GM12891 (cell line): ENCODE data around the gene PCBP3.

Experiments
- PAX5 ChIP-seq: IDR thresholded peaks from 2 replicates; pipeline ENCODE4 v1.6.1; 2011; ENCODE audit warnings: low read length, moderate library complexity, mild to moderate bottlenecking; ENCODE audit not compliant: insufficient read depth, severe bottlenecking
- POLR2A ChIP-seq: IDR thresholded peaks from 2 replicates; pipeline ENCODE4 v1.6.1; 2011; ENCODE audit warnings: low read depth, low read length, control low read depth
- POLR2AphosphoS5 ChIP-seq: IDR thresholded peaks from 2 replicates; pipeline ENCODE4 v1.6.1; 2011; ENCODE audit warnings: low read depth, low read length, control low read depth
- POU2F2 ChIP-seq: IDR thresholded peaks from 2 replicates; pipeline ENCODE4 v1.6.1; 2011; ENCODE audit warnings: low read depth, mild to moderate bottlenecking, control low read depth, low read length, moderate library complexity
- SPI1 ChIP-seq: IDR thresholded peaks from 2 replicates; pipeline ENCODE4 v1.6.1; 2011; ENCODE audit warnings: low read depth, low read length, control low read depth
- TAF1 ChIP-seq: IDR thresholded peaks from 2 replicates; pipeline ENCODE4 v1.6.1; 2011; ENCODE audit warnings: low read depth, low read length, control low read depth

- no peak for TF ChIP-seq POLR2A
- no peak for TF ChIP-seq POLR2AphosphoS5
- TF ChIP-seq PAX5: no peak
- no peak for TF ChIP-seq SPI1
- TF ChIP-seq TAF1: no peak
- TF ChIP-seq POU2F2: no peak
Measured at GRCh38 chr21:45867671-45868081, 224.2 kb downstream of the PCBP3 start.
